PC-3 (cell line): ENCODE data around the gene IL13. TPM values are rescaled to one million over a fixed set of nuclear protein-coding genes. Genes with fewer than 3 reads are reported as not detected.
"Not testable (repeated sequence)": the region's sequence is repeated elsewhere in the genome, so short reads cannot be mapped to it uniquely, and the experiment has no call there.

Source experiments
- ATAC-seq: fragments of 200-7000 bp; cut with Tn5 transposase; 2 replicates; pipeline ENCODE4 v1.9.1; 2020; ENCODE audit warnings: mild to moderate bottlenecking, moderate library complexity
- BruUV-seq: library from RNA; stranded (reverse); fragments of 400-500 nt; replicated peaks from 2 replicates; lab custom pipeline; 2021; lab: Mats Ljungman, UMichigan
- CTCF ChIA-PET: fragments of 300-600 bp; sonication (Branson Sonifier 250); formaldehyde crosslinking; loops from one replicate; lab custom pipeline; 2022; ENCODE audit warnings: antibody characterized with exemption; lab: Charles Lee
- POLR2A ChIA-PET: fragments of 300-600 bp; sonication (Branson Sonifier 250); formaldehyde crosslinking; loops from one replicate; lab custom pipeline; 2022; ENCODE audit warnings: antibody characterized with exemption; ENCODE audit not compliant: unreplicated experiment; lab: Charles Lee
- DNase-seq: peaks from one replicate; pipeline ENCODE4 v3.0.0-alpha.2; 2015
- H2AFZ ChIP-seq: fragments of 300-600 bp; sonication (generic); 2 replicates; pipeline ENCODE4 v1.6.0; 2016; ENCODE audit warnings: antibody characterized with exemption, low read length
- H3F3A ChIP-seq: fragments of 300-600 bp; sonication (generic); one replicate; pipeline ENCODE4 v1.6.0; 2017; ENCODE audit warnings: antibody characterized with exemption, low read length, control low read depth, mild to moderate bottlenecking; ENCODE audit not compliant: unreplicated experiment
- H3K27ac ChIP-seq: fragments of 300-600 bp; sonication (generic); 2 replicates; pipeline ENCODE4 v1.5.1; 2016; ENCODE audit warnings: mild to moderate bottlenecking, low read length
- H3K27me3 ChIP-seq: fragments of 300-600 bp; sonication (generic); 2 replicates; pipeline ENCODE4 v1.6.1; 2016; ENCODE audit warnings: low read length, mixed read lengths
- H3K36me3 ChIP-seq: fragments of 300-600 bp; sonication (generic); 2 replicates; pipeline ENCODE4 v1.6.1; 2016; ENCODE audit warnings: low read depth, mixed run types, low read length, mixed read lengths
- H3K4me1 ChIP-seq: fragments of 300-600 bp; sonication (generic); 2 replicates; pipeline ENCODE4 v1.5.1; 2016; ENCODE audit warnings: low read length; ENCODE audit not compliant: insufficient read depth
- H3K4me2 ChIP-seq: fragments of 300-600 bp; sonication (generic); 2 replicates; pipeline ENCODE4 v1.6.0; 2016; ENCODE audit warnings: low read length
- H3K4me3 ChIP-seq: fragments of 300-600 bp; sonication (generic); 2 replicates; pipeline ENCODE4 v1.5.1; 2016; ENCODE audit warnings: mild to moderate bottlenecking, low read length, mixed read lengths
- H3K79me2 ChIP-seq: fragments of 300-600 bp; sonication (generic); 2 replicates; pipeline ENCODE4 v1.6.1; 2017; ENCODE audit warnings: low read length, mixed read lengths
- H3K9ac ChIP-seq: fragments of 300-600 bp; sonication (generic); 2 replicates; pipeline ENCODE4 v1.6.0; 2016; ENCODE audit warnings: mild to moderate bottlenecking, low read length
- H3K9me2 ChIP-seq: fragments of 300-600 bp; sonication (generic); replicated peaks from 2 replicates; pipeline ENCODE4 v1.6.1; 2016; ENCODE audit warnings: mixed run types, low read length, mixed read lengths
- H3K9me3 ChIP-seq: fragments of 300-600 bp; sonication (generic); 2 replicates; pipeline ENCODE4 v1.6.1; 2016; ENCODE audit warnings: low read length, mixed read lengths
- H4K20me1 ChIP-seq: fragments of 300-600 bp; sonication (generic); 2 replicates; pipeline ENCODE4 v1.6.1; 2016; ENCODE audit warnings: low read length, mixed read lengths
- EZH2 ChIP-seq: fragments of 300-600 bp; sonication (generic); IDR thresholded peaks from one replicate; pipeline ENCODE4 v1.6.1; 2017; ENCODE audit warnings: antibody characterized with exemption, mild to moderate bottlenecking, low read length; ENCODE audit not compliant: unreplicated experiment
- EZH2phosphoT487 ChIP-seq: fragments of 300-600 bp; sonication (generic); IDR thresholded peaks from 2 replicates; pipeline ENCODE4 v1.6.1; 2018; ENCODE audit warnings: mild to moderate bottlenecking, antibody characterized with exemption, low read length, borderline replicate concordance
- intact Hi-C: fragments of 100-400 bp; cut with micrococcal nuclease; formaldehyde crosslinking; loops from 2 replicates; pipeline ENCODE4 v1.9.0; 2023
- total RNA-seq: library from RNA; depleted of rRNA; stranded (reverse); fragments of >200 nt; gene quantifications from 2 replicates; pipeline ENCODE4 v1.2.3, GENCODE V29; 2014
- TF ChIP-seq, protein P1 (sequence below): fragments of 300-600 bp; sonication (generic); conservative IDR thresholded peaks from 2 replicates; pipeline ENCODE4 v1.5.1; 2017; ENCODE audit warnings: antibody characterized with exemption, low read depth, mild to moderate bottlenecking, low read length

The IL13 gene
- total RNA-seq, 1 experiment from 2014 or later: not detected

GRCh38 chr5:132688536-132689339, 30.8 kb downstream of the IL13 start:
- ChIA-PET CTCF (no interaction called here), POLR2A (no interaction called here)
- DNase-seq: no peak
- no peak for ATAC-seq
- Histone ChIP-seq H3K27ac (no peak overlapping the region), H3K9me3 (no peaks in the 10 kb centered on the region), H3K9me2 (no peaks in the 10 kb centered on the region), H3F3A (no peaks in the 10 kb centered on the region), H3K4me3 (no peak overlapping the region), H2AFZ (no peak overlapping the region), H3K27me3 (no peaks in the 10 kb centered on the region), H3K4me1 (no peaks in the 10 kb centered on the region), H3K9ac (no peak overlapping the region), H3K4me2 (no peak overlapping the region), H3K36me3 (no peaks in the 10 kb centered on the region), H4K20me1 (no peaks in the 10 kb centered on the region), H3K79me2 (no peaks in the 10 kb centered on the region)
- intact Hi-C loops: no loop called here
- TF ChIP-seq, protein P1, sequence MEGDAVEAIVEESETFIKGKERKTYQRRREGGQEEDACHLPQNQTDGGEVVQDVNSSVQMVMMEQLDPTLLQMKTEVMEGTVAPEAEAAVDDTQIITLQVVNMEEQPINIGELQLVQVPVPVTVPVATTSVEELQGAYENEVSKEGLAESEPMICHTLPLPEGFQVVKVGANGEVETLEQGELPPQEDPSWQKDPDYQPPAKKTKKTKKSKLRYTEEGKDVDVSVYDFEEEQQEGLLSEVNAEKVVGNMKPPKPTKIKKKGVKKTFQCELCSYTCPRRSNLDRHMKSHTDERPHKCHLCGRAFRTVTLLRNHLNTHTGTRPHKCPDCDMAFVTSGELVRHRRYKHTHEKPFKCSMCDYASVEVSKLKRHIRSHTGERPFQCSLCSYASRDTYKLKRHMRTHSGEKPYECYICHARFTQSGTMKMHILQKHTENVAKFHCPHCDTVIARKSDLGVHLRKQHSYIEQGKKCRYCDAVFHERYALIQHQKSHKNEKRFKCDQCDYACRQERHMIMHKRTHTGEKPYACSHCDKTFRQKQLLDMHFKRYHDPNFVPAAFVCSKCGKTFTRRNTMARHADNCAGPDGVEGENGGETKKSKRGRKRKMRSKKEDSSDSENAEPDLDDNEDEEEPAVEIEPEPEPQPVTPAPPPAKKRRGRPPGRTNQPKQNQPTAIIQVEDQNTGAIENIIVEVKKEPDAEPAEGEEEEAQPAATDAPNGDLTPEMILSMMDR: no peak
- TF ChIP-seq EZH2 (no peak), EZH2phosphoT487 (no peak)
- BruUV-seq: no TSS peak

- TF ChIP-seq, protein P1: no peak
- TF ChIP-seq EZH2 (no peak), EZH2phosphoT487 (no peak)
- Histone ChIP-seq H3K27ac (no peak overlapping the region), H3K27me3 (no peaks in the 10 kb centered on the region), H3K79me2 (no peaks in the 10 kb centered on the region), H3K9me2 (no peaks in the 10 kb centered on the region), H3F3A (no peaks in the 10 kb centered on the region), H3K9me3 (no peaks in the 10 kb centered on the region), H4K20me1 (no peaks in the 10 kb centered on the region), H2AFZ (no peak overlapping the region), H3K4me3 (no peak overlapping the region), H3K4me2 (no peak overlapping the region), H3K4me1 (no peaks in the 10 kb centered on the region), H3K9ac (no peak overlapping the region), H3K36me3 (no peaks in the 10 kb centered on the region)
- ChIA-PET CTCF (no interaction called here), POLR2A (no interaction called here)
- ATAC-seq: no peak
- no TSS peak for BruUV-seq
- intact Hi-C loops: no loop called here
- DNase-seq: no peak
These were observed 31.5 kb downstream of the IL13 start for GRCh38 chr5:132689513-132689912.

DNA sequence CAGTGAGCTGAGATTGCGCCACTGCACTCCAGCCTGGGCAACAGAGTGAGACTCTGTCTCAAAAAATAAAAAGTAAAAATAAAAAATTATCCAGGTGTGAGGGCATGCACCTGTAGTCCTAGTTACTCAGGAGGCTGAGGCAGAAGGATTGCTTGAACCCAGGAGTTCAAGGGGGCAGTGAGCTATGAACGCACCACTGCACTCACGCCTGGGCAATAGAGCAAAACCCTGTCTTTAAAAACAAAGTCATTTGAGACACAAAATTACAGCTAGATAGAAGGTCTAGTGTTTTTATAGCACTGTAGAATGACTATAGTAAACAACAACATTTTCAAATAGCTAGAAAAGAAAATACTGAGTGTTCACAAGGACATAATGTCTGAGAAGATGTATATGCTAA, 32.2 kb downstream of the IL13 start:
- Histone ChIP-seq H3K36me3 (no peaks in the 10 kb centered on the region), H3K27ac (no peak overlapping the region), H3K9me3 (no peaks in the 10 kb centered on the region), H3F3A (no peaks in the 10 kb centered on the region), H3K27me3 (no peaks in the 10 kb centered on the region), H3K4me2 (no peak overlapping the region), H3K4me1 (no peaks in the 10 kb centered on the region), H4K20me1 (no peaks in the 10 kb centered on the region), H2AFZ (no peak overlapping the region), H3K4me3 (no peak overlapping the region), H3K9ac (no peak overlapping the region), H3K79me2 (no peaks in the 10 kb centered on the region), H3K9me2 (no peaks in the 10 kb centered on the region)
- ATAC-seq (no peak), DNase-seq (no peak)
- intact Hi-C loops: no loop called here
- ChIA-PET CTCF (no interaction called here), POLR2A (no interaction called here)
- no TSS peak for BruUV-seq
- no peak for TF ChIP-seq EZH2
- no peak for TF ChIP-seq EZH2phosphoT487
- TF ChIP-seq, protein P1: no peak

GRCh38 chr5:132691755-132692631, 34.0 kb downstream of the IL13 start:
- H3K79me2 ChIP-seq, H4K20me1 ChIP-seq, H2AFZ ChIP-seq, BruUV-seq, H3K9me3 ChIP-seq, POLR2A ChIA-PET, H3K27me3 ChIP-seq, ATAC-seq, H3K9me2 ChIP-seq, CTCF ChIA-PET, H3K4me3 ChIP-seq, H3K36me3 ChIP-seq, DNase-seq, intact Hi-C loops, H3K27ac ChIP-seq, H3K9ac ChIP-seq, H3K4me1 ChIP-seq, H3K4me2 ChIP-seq, H3F3A ChIP-seq: not testable (repeated sequence)
